Fibroblast of the aortic adventitia (primary cell): Measurements from ENCODE around the gene ARID5B. TPM values are rescaled to one million over a fixed set of nuclear protein-coding genes. Genes with fewer than 3 reads are reported as not detected.

Experiments
- DNase-seq: peaks from one replicate; pipeline ENCODE4 v3.0.0-alpha.2; 2010; ENCODE audit warnings: low read depth
- H3K4me3 ChIP-seq: 2 replicates; pipeline ENCODE4 v1.5.1; 2011; ENCODE audit warnings: low read depth, mild to moderate bottlenecking, control low read depth, low read length, moderate library complexity
- total RNA-seq: library from RNA; depleted of rRNA; stranded (reverse); fragments of >200 nt; gene quantifications from 2 replicates; pipeline ENCODE4 v1.2.3, GENCODE V29; 2012; ENCODE audit warnings: low replicate concordance
- TF ChIP-seq, protein P1 (sequence below): IDR thresholded peaks from 2 replicates; pipeline ENCODE4 v1.5.1; 2011; ENCODE audit warnings: mild to moderate bottlenecking, low read length, control low read depth, inconsistent platforms; ENCODE audit not compliant: insufficient read depth

The ARID5B gene, protein sequence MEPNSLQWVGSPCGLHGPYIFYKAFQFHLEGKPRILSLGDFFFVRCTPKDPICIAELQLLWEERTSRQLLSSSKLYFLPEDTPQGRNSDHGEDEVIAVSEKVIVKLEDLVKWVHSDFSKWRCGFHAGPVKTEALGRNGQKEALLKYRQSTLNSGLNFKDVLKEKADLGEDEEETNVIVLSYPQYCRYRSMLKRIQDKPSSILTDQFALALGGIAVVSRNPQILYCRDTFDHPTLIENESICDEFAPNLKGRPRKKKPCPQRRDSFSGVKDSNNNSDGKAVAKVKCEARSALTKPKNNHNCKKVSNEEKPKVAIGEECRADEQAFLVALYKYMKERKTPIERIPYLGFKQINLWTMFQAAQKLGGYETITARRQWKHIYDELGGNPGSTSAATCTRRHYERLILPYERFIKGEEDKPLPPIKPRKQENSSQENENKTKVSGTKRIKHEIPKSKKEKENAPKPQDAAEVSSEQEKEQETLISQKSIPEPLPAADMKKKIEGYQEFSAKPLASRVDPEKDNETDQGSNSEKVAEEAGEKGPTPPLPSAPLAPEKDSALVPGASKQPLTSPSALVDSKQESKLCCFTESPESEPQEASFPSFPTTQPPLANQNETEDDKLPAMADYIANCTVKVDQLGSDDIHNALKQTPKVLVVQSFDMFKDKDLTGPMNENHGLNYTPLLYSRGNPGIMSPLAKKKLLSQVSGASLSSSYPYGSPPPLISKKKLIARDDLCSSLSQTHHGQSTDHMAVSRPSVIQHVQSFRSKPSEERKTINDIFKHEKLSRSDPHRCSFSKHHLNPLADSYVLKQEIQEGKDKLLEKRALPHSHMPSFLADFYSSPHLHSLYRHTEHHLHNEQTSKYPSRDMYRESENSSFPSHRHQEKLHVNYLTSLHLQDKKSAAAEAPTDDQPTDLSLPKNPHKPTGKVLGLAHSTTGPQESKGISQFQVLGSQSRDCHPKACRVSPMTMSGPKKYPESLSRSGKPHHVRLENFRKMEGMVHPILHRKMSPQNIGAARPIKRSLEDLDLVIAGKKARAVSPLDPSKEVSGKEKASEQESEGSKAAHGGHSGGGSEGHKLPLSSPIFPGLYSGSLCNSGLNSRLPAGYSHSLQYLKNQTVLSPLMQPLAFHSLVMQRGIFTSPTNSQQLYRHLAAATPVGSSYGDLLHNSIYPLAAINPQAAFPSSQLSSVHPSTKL
- total RNA-seq = 51.0 and 87.9 TPM in 2 replicates

DNA sequence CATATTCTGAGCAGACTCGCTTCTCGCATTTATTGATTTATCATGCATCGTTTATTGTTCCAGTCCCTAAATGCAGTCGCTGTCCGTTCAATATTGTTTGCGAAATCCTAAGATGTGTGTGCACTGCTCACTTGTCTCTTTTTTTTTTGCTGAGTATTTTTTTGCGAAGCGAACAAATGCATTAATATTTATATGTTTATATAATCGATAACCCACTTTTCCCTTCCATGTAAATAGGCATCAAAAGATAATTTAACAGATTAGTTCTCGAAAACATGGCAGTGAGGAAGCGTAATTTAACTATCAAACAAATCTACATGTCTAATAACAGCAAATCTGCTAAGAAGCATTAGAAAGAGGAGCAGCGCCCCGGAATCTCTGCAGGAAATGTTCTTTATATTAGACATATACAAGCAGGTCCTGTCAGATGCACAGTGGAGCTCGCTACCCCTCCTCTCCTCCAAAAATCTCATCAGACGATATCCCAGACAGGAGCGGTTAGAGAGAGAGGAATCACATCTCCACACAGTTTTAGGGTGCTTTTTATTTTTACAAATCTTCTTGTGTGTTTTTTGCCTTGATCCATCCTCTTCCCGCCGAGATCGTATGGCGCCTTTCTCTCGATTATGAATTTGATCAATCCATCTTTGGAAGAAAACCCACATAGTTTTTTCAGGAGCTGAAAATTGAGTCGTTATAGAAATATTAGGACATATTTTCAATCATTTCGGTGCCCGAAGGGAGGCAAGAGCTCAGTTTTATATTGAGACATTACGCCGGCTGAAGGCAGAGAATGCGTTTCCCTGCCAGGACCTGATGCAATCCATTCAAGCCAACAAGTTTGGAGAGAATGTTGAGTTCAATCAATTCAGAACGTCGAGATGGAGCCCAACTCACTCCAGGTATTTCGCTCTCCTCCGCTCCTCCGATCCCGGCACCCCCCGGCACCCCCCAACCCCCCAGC, at the start of gene ARID5B:
Gene ARID5B (plus strand): TSS at position 871 of the 964 bp plus-strand sequence. CDS start 11 bp downstream, at position 882.
- H3K4me3 ChIP-seq = peak within 1 kb of the TSS; percentile 92
- DNase-seq = peak; percentile 79
- TF ChIP-seq, protein P1, sequence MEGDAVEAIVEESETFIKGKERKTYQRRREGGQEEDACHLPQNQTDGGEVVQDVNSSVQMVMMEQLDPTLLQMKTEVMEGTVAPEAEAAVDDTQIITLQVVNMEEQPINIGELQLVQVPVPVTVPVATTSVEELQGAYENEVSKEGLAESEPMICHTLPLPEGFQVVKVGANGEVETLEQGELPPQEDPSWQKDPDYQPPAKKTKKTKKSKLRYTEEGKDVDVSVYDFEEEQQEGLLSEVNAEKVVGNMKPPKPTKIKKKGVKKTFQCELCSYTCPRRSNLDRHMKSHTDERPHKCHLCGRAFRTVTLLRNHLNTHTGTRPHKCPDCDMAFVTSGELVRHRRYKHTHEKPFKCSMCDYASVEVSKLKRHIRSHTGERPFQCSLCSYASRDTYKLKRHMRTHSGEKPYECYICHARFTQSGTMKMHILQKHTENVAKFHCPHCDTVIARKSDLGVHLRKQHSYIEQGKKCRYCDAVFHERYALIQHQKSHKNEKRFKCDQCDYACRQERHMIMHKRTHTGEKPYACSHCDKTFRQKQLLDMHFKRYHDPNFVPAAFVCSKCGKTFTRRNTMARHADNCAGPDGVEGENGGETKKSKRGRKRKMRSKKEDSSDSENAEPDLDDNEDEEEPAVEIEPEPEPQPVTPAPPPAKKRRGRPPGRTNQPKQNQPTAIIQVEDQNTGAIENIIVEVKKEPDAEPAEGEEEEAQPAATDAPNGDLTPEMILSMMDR = no peak

DNA sequence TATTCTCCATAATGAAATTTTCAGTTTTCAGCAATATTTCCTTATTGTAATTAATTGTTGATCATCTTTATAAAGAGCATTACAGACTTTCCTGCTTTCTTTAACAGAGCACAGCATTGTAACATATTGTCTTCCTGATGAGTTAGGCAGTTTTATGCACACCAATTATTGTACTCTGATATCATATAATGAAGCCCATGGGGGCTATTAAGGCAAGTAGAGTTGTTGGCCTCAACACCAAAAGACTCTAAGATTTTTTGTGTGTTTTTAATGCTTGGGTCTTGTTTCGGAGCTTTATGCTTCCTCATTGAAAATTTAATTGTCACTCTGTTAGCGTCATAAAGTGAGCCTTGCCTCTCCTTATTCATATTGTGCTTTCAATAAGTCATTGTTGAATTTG, 49.2 kb upstream of the ARID5B start:
- no peak overlapping the region for H3K4me3 ChIP-seq
- no peak for DNase-seq
- TF ChIP-seq, protein P1 = no peak

GRCh38 chr10:61855771-61856170, 45.7 kb upstream of the ARID5B start:
- no peak overlapping the region for H3K4me3 ChIP-seq
- DNase-seq = no peak
- TF ChIP-seq, protein P1 = no peak

DNA sequence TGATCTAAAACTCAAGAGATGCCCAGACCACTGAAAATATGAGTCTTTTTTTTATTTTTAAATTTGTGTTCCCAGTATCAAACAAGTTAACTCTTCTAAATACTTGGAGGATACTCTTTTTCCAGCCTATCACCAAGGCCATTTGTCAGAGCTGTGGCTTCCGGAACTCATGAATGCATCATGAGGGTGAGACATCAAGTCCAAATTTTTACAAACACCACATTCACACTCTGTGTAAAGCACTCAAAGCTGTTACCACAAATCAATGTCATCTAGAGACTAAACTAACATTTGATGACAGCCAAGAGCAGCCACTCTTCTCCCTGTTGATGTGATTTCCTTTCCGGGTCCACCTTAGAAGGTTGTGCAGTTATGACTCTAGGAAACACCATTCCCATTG, 43.8 kb upstream of the ARID5B start:
- TF ChIP-seq, protein P1 = no peak
- DNase-seq = no peak
- no peak overlapping the region for H3K4me3 ChIP-seq

DNA sequence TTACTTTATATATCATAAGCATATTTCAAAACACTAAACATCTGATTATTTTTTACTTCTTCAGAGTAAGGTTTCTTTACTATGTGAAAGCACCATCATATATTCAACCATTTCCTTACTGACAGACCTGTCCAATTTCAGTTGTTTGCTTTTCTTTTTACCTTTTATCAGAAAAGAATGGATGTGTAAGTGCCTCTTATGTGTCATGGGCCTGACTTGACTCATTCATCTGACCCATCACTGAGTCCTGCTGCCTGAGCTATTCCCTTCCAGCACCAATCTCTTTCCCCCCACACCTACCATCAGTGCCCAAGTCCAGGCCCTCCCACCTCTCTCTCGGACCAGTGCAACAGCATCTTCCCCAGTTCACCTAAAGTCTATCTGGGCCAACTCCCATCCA, 41.7 kb upstream of the ARID5B start:
- H3K4me3 ChIP-seq = no peak overlapping the region
- no peak for DNase-seq
- TF ChIP-seq, protein P1 = no peak
